Measurements from ENCODE around the gene RTRAF.

Gene RTRAF

DNA sequence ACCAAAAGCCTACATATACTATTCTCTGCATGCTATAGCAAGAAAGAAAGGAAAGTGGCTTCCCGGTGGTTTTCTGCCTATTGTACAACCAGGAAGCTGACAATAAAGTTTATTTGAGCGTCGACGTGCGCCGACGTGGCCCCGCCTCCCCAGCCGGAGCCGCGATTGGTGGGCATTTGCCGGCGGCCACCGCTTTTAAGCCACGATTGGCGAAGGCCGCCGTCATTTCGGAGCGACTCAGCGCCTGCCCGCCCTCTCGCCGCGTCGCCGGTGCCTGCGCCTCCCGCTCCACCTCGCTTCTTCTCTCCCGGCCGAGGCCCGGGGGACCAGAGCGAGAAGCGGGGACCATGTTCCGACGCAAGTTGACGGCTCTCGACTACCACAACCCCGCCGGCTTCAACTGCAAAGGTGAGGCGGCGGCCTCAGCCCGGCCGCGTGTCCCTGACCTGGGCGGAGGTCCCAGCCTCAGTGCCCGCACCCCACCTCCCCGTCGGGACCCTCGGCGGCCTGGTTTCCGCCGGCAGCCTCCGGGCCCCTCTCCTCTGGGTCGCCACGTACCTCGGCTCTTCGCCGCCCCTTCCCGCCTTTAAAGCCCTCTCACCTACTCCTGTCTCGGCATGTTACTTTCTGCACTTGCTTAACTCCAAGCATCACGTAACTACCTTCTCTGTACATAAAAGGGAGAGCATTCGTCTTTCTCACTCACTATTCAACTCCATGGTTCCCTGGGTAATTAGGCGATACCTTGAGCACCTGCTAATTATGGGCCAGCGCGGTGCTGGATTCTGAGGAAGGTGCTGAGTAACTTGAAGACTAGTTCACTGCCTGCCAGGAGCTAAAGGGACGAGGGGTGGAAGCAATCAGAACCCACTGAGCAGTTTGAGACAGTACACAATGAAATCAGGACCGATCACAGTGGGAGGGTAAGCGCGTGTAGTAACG, at the start of gene RTRAF:
TSS of gene RTRAF (plus strand) at position 254 of the 942 bp plus-strand sequence. CDS start at position 348, 94 bp downstream.
- peak; percentile 83 for DNase-seq

DNA sequence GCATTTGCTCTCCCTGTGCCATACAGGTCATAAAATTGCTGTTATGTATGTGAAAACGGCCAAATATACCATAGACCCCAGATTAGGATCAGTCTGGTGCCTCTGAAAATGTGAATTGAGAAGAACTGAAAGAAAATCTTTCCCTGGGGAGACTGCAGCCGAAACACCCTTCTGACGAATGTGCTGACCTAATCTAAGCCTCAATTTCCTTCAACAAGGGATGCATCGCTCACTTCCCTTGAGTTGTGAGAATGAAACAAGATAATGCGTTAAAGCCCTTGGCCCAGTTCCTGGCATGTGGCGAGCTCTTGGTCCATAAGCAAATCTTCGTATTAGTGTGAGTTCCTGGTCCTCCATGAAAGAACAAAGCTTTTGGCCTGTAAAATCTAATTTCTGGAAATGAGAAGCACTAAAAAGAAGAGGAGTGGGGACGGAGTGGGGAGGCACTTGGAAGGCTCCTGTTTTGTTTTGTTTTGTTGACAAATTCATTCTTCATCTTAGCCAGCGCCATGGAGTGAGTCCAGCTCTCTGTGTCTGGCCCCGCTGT, 49.5 kb upstream of the RTRAF start:
- DNase-seq = no peak

DNA sequence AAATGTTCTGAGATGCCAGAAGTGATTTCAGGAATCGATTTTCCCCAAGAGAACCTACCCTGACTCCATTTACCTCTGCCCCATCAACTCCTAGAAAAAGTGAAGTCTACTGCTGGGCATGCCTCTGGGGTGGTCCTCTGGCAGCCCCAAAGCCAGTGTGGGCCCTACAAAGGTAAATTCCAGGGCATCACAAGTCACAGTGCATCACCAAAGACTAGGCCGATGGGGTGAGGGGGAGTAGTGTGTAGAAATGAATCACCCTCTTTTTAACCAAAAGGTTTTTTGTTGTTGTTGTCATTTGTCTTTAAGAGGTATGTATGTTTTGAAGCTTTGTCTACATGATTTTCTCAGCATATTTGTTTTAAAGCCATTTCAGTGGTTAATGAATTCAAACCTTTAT, 46.4 kb upstream of the RTRAF start:
- no peak for DNase-seq

DNA sequence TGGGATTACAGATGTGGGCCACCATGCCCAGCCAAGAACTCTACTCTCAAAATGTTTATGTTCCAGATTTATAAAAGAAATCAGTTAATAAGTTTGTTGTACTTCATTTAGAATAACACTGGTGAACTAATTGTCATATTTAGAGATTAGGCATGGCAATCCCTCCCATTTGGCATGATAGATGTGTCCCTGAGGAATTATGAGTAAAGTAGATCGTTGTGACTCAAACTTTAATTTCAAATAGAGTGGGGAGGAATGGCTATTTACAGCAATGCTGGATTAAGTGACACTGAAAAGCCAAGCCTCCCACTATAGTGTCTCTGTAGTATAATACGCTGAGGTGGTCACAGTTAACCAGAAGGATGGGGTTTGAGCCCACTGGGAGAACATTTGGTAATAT, 39.3 kb upstream of the RTRAF start:
- DNase-seq = no peak

DNA sequence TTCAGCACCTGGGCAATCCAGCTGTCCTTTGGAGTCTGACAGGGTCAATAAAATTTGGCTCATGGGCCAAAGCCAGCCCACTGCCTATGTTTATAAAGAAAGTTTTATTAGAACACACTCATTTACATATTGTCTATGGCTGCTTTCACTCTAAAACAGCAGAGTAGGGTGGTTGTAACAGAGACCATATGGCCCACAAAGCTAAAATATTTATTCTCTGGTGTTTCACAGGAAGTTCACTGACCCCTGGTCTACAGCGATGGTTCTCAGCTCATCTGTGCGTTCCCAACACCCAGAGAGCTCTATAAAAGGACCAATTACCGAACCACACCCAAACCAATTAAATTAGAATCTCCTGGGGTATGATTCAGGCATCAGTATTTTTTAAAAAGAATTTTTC, 37.7 kb upstream of the RTRAF start:
- no peak for DNase-seq

DNA sequence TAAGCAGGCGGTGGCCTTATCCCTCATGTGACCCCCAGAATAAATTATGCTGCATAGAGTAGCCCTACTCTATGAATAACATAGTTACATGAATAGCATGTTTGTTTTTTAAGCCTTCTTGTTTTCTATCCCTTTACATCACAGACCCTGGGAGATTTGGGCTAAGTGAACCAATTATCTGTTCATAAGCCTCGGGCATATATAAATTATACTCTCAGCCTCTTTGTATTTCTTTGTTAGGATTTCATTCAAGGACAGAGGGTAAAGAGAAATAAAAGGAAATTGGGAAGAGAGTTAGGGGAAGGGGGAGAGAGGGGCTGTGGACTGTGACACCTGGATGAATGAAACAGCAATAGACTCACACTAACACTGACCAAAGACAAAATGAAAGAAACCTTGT, 35.3 kb upstream of the RTRAF start:
- no peak for DNase-seq

DNA sequence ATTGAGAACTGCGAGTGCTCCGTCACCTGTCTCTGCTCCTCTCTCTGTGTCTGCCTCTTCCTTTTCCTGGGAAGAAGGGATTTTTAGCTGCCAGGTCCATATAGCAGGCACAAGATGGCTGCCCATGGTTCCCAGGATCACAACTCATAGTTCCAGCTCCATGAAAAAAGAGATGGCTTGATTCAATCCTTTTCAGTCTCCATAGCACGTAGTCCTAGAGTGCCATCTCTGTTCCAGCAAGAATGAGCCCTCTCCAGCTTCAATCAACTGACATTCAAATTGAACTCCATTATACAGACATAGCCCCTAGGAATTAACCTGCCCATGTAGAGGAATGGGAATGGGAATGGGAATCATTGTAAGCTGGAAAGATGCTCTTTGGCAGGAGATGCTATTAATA, 34.7 kb upstream of the RTRAF start:
- DNase-seq = no peak

DNA sequence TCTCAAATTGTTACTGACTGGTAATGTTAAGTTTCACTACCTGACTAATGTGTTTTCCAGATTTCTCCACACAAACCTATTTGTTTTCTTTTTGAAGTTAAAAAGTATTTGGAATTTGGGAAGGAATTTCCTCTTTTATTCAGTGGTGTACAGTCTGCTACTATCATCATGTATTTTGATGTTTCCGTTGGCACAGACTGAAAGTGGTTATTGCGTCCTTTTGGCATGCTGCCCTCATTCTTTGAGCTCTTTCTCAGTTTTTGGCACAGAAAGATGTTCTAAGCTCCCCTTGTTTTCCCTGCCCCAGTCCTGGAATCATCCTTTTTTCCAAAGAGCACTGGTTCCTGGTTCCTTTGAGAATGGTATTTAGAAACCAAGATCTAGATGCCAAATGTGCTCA, 31.4 kb upstream of the RTRAF start:
- no peak for DNase-seq

DNA sequence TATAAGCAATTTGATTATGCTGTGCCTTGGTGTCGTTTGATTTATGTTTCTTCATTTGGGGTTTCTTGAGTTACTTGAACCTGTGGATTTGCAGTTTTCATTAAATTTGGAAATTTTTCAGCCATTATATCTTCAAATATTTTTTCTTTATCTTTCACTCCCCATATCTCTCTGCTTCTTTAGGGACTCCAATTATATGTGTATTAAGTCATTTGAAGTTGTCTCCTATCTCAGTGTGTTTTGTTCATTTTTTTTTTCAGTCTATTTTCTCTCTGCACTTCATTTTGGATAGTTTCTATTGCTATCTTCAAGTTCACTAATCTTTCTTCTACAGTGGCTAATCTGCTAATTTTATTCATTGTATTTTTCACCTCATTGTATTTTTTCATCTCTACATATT, 29.4 kb upstream of the RTRAF start:
- DNase-seq = no peak

DNA sequence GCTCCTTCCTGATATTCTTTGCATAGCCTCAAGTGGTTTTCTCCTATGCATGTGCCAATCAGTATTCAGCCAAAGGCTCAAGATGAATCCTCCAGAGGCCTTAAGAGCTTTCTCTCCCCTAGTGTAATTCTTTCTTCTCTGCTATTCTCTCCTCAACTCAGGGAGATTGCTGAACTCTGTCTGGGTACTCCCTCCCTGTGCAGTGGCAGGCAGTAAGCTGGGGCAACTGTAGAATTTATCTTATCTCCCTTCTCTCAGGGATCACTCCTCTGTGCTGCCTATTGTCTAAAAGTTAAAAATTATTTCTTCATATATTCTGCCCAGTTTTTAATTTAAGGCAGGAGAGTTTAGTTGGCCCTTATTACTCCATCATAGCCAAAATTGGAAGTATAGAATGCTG, 28.5 kb upstream of the RTRAF start:
- no peak for DNase-seq

DNA sequence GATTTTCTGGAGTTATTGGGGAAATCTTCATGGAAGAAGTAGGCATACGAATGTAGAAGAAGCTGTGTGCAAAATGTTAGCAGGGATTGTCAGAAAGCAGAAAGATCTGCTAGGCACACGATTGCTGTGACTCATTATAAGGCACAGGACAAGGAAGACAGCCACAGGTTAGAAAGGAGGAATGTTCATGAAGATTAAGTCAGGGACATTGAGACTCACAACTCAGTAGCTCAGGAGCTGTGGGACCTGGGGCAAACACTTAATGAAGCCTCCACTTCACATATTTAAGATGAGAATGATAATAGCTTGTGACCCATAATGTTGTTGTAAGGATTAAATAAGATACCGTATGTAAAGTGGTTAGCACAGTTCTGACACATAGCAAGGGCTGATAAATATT, 26.6 kb upstream of the RTRAF start:
- no peak for DNase-seq

DNA sequence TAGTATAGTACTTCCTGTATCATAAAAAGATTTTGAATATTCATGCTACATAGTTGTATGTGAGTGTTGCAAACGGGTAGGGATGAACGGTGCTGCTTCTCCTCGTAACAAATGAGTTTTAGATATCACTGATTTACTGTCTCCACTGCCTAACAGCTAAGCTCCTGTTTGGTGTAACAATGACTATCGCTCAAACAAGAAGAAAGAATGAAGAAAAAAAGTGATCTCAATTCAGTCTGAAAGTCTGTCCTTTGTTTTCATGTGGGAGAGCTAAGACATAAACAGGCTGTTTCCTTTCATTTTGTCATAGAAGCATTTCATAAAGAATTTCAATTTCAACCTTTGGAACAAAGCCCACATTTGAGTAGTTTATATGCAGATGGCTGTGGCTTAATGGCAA, 26.1 kb upstream of the RTRAF start:
- DNase-seq = no peak

DNA sequence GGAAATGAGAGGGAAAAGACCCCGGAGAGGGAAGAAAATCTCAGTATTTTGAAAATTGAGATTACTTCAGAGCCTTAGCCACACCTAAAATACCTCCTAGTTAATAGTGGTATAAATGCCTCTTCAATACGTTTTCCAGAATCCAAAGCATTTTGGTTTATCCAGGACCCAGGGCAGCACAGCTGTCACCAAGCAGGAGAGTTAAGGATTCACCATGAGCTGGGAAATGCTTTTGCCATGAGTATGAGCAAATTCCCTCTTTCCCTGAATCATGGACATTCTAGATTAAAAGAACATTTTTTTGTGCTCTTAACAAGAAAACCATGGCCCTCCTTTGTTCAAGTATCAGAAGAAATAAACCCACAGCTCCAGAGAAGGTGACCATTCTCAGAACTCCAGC, 21.8 kb upstream of the RTRAF start:
- DNase-seq = no peak

DNA sequence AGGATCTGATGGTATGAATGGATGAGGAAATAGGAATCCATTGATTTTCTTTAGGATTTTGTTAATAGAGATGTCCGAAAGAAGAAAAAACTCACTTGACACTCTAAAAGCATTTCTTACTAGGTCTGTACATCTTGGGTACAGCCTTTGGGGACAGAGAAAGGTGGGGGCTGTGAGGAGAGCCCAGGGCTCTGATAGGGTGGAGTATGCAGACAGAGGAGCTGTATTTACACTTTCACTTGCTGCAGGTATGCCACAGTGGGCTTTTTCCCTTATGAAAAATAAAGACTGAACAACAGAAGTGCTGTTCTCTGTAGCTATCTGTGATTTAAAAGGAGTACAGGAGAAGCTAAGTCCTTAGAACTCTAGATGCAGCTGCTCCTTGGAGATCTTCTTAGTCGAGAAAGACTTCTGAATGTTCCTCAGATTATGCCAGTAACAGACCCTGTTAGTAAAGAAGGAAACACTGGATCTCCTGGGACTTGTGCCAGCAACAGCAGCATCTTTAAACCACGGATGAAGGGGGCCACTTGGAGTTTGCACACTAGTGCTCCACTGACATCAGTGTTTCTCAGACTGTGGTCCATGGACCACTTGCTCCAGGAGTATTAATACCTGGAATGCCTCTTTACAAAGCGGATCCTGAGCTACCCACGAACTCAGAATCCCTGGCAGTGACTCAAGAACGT, 19.4 kb upstream of the RTRAF start:
- no peak for DNase-seq

DNA sequence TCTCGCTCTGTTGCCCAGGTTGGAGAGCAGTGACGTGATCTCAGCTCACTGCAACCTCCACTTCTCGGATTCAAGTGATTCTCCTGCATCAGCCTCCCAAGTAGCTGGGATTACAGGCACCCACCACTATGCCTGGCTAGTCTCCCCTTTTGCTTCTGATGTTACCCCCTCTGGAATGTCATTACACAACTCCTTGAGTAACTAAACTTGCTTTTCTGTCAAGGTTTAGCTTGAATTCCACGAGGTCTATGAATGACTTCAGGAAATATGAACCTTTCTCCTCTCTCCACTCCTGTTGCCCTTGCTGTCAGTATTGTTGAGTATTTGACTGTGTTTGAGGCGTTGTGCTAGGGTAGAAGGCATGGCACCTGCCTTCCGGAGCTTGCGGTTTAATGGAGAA, 16.8 kb upstream of the RTRAF start:
- no peak for DNase-seq

DNA sequence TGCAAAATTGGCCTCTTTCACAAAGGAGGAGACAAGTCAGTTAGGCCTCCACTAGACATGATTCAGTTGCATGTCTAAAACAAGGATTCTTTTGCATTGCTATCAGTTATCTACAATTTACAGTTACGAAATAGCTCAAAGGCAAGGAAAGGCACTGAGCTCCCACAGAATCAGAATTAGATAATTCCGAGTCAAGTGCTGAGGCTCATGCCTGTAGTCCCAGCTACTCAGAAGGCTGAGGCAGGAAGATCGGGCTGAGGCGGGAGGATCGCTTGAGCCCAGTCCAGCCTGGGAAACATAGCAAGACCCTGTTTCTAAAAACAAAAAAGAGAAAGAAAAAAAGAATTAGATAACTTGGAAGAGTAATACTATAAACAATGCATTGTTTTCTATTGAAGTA, 12.3 kb upstream of the RTRAF start:
- no peak for DNase-seq

DNA sequence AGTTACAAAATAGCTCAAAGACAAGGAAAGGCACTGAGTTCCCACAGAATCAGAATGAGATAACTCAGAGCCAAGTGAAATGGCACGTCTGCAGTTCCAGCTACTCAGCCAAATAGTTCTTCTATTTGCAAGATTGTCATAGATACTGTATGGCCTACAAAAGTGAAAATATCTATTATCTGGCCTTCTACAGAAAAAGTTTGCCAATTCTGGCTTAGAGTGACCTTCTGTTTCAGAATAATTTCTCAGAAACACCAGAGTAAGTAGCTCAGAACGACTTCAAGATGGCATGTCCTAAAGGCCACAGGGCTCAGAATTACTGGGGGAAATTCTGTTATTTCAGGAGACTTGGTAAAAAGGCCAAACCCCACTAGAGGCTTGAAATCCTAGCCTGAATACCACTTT, 10.7 kb upstream of the RTRAF start:
- DNase-seq = no peak

DNA sequence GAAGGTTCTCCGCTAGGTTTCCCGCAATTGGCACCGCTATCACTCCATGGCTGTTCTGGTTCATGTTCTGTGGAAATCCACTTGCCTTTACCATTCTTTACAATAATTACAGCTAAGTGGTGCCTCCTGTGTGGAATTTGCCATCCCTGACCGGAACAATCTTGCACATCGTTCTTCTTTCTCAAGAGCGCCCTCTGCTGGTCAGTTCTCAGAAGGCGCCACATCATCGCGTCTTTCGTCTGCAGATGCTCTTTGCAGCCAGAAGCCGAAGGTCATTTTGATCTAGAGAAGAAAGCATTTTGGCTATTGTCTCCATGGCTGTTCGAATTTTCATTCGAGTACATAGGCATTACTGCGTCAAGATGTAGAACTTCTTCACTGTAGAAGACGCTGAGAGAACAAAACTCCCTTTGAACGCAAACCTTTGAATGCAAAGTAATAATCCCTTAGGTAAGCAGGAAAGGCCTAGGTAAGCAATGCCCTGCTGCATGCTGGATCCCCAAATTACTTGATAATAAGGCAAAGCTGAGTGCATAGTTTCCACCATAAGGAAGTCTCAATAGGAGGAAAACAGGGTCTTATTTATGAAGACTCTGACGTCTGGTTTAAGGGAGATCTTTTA, 10.1 kb upstream of the RTRAF start:
- peak; percentile 62 for DNase-seq

DNA sequence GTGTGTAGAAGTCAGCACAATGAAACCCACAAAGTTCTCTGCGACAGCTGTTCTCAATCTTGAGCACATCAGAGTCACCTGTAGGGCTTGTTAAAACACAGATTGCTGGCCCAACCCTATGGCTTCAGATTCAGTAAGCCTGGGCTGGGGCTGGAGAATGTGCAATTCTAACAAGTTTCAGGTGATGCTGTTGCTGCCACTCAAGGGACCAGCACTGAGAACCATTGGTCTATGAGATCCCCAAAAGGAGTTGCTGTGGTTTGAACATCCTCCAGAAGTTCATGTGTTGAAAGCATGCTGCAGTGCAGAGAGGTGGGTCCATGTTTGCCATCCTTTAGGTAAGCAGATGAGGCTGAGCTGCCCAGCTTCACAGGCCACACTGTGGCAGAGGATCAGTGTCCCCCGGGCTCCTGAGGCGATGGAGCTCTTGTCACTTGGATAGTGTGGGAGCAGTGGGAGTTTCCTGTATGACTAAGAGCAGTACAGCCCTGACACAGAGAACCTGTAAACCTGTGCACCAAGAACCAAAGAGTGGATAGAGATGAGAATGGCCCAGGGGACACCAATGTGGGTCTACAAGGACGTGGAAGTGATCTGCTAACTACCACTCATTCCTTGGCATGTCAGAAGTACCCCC, 8.0 kb upstream of the RTRAF start:
- no peak for DNase-seq

DNA sequence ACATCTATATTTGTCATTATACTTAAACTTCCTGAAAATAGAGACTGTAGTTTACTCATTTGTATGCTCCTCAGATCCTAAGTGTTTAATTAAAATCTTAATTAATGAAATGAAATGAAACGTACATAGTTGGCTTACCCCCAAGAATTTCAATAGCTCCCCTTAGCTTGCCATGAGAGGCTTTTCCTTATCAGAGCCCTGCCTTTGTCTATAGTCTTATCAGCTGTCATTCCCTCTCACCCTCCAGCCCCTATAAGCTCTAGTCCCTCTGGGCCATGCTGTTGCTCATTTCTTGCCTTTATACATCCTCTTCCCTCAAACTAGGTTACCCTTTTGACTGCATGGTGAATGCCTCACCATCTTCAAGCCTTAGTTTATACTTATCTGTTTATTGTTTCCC, 1.1 kb upstream of the RTRAF start:
- no peak for DNase-seq

DNA sequence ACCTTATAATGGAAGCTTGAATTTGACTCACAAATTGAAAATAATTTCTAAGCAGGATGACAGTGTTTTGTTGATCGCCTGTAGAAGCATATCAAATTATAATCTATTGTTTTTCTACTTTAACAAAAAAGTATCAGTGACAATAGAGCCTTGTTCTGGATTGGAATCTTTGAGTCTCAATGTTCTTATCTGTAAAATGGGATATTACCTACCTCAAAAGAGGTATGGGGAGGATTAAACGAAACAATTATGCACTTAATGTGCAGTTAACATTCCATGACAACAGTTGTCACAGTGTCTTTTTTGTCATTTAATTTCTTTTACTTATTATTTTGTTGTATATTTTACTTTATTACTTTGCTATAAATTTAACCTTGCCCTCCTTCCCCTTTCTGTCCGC, 1.1 kb downstream of the RTRAF start:
- no peak for DNase-seq

DNA sequence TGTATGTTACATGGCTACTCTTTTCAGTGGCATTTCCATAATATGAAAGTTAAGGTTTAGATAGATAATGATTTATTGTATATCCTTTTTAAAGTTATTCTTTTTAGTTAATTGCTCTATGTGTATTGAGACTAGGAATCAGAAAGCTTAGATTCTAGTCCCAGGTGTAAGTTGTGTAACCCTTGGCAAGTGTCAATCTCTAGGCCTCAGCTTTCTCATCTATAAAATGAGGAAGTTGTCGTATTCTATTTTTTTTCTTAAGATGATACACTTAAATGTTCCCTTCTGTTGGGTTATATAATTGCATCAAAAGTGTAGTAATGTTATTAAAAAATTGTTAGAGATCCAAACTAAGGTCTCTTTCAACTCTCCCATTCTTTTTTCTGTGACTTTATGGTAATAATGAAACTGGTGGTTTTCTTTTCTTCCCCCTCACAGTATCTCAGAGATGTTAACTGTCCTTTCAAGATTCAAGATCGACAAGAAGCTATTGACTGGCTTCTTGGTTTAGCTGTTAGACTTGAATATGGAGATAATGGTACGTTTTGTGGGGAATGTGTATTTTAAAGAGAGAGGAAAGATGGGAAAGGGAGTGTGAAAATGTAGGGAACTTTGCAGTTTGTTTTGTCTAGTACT, 4.1 kb downstream of the RTRAF start:
- no peak for DNase-seq

Measured in NK-92 treated with Interleukin-12 subunit alpha and Interleukin-12 subunit beta, amount 100 ng/mL, for 24 hours (cell line).